ENCODE results near the gene NDUFS8. TPM values are rescaled to one million over a fixed set of nuclear protein-coding genes. Genes with fewer than 3 reads are reported as not detected.

The NDUFS8 gene
- total RNA-seq, 2 donors from 2014 or later, result 247 to 274 TPM

DNA sequence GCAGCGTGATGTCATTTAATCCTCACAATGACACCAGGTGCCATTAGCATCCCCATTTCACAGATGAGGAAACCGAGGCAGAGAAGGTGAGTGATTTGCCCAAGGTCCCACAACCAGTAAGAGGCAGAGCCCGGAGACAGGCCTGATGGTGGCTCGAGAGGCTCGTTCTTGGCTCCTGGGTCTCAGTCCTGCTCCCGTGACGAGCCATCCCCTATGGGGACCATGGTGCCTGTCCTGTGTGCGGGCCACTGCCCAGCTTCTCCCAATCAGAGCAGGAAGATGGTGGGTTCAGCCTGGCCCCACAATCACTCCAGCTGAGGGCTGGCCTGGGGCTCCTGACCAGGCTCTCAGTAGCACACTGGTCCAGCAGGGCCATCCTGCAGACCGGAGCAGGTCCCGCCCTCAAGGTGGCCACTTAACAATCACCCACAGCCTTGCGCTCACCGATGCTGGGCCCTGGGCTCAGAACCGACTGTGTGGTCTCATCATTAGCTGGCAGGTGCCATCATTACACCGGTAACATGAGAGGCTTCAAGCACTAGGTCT lies 16.8 kb upstream of the NDUFS8 start:
- intact Hi-C loops (cut with DNase I), result no loop called here
- Histone ChIP-seq H3K27ac (peak overlapping the region in 1 of 2 donors; percentile 28), H3K27me3 (replicated peaks; ENCODE audit: insufficient read depth) (no peaks in the 10 kb centered on the region), H3K36me3 (no peaks in the 10 kb centered on the region), H3K9me3 (no peaks in the 10 kb centered on the region), H3K4me3 (no peak overlapping the region), H3K4me1 (replicated peaks) (no peaks in the 10 kb centered on the region)
- WGBS, result 86% methylated on average over 14 of the region's 14 CpGs
- TF ChIP-seq POLR2AphosphoS5 (IDR thresholded peaks at IDR 0.05) (no peak), POLR2A (IDR thresholded peaks at IDR 0.05) (no peak)
- TF ChIP-seq, protein P1, sequence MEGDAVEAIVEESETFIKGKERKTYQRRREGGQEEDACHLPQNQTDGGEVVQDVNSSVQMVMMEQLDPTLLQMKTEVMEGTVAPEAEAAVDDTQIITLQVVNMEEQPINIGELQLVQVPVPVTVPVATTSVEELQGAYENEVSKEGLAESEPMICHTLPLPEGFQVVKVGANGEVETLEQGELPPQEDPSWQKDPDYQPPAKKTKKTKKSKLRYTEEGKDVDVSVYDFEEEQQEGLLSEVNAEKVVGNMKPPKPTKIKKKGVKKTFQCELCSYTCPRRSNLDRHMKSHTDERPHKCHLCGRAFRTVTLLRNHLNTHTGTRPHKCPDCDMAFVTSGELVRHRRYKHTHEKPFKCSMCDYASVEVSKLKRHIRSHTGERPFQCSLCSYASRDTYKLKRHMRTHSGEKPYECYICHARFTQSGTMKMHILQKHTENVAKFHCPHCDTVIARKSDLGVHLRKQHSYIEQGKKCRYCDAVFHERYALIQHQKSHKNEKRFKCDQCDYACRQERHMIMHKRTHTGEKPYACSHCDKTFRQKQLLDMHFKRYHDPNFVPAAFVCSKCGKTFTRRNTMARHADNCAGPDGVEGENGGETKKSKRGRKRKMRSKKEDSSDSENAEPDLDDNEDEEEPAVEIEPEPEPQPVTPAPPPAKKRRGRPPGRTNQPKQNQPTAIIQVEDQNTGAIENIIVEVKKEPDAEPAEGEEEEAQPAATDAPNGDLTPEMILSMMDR (IDR thresholded peaks at IDR 0.05), result no peak
- DNase-seq (ENCODE audit: low spot score), result no peak

DNA sequence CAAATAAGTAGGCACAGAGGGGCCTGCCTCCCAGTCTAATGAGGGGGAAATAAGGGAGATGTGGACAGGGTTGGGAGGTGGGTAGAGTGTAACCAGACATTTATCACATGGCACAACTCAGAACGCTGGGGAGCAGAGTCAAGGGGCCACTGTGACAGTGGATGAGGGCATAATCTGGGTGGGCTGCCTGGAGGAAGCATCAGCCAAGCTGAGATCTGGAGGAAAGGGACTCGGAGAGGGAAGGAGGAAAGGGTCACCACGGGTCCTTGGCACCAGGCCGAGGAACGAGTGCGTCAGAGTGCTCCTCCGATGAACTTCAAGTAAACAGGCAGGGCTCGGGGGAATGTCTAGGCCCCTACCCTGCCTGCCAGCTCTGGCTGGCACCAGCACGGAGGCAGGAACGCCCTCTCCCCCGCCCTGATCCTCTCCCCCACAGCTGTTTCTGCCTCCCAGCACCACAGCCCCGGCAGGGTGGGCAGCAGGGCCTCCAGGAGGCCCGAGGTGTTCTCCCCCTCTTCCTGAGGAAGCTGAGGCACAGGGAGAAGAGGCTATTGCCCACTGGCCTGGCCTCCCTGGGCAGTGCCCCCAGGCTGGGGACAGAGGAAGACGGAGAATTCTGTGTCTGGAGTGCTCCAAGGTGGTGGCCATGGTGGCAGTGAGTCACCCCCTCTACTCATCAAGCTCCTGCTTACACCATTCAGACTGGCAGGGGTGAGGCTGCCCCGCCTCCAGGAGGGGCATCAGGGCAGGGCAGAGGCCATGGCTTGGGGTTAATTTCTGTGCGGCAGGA lies 16.1 kb upstream of the NDUFS8 start:
- H3K36me3 ChIP-seq, result no peaks in the 10 kb centered on the region
- no peaks in the 10 kb centered on the region for H3K4me1 ChIP-seq (replicated peaks)
- peak overlapping the region in 1 of 2 donors; percentile 28 for H3K27ac ChIP-seq
- H3K27me3 ChIP-seq (replicated peaks; ENCODE audit: insufficient read depth), result no peaks in the 10 kb centered on the region
- no peak for DNase-seq (ENCODE audit: low spot score)
- H3K4me3 ChIP-seq, result no peak overlapping the region
- TF ChIP-seq POLR2A (IDR thresholded peaks at IDR 0.05) (peak; percentile 42), POLR2AphosphoS5 (IDR thresholded peaks at IDR 0.05) (peak; percentile 9)
- TF ChIP-seq, protein P1 (IDR thresholded peaks at IDR 0.05), result no peak
- intact Hi-C loops (cut with DNase I), result no loop called here
- 25% methylated on average over 16 of the region's 16 CpGs for WGBS
- H3K9me3 ChIP-seq, result no peaks in the 10 kb centered on the region

DNA sequence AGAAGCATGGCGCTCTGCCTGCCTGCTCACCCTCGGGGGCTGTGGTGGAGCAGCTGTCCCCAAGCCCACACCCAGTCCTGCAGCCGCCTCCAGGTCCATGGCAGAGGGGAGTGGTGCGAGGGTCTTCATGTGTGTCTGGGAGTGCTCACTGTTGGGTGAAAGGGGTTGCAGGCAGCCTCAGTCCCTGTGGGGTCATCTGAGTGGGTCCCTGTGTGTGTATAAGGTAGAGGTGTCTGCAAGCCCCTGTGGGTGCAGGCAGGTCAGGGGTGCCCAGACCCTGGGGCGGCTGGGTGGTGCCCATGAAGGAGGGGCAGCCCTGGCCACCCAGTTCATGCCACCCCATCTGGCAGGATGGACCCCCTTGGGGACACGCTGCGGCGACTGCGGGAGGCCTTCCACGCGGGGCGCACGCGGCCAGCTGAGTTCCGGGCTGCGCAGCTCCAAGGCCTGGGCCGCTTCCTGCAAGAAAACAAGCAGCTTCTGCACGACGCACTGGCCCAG lies 15.5 kb upstream of the NDUFS8 start:
- Histone ChIP-seq H3K27me3 (replicated peaks; ENCODE audit: insufficient read depth) (no peaks in the 10 kb centered on the region), H3K36me3 (no peaks in the 10 kb centered on the region), H3K9me3 (no peaks in the 10 kb centered on the region), H3K27ac (no peak overlapping the region), H3K4me1 (replicated peaks) (no peaks in the 10 kb centered on the region), H3K4me3 (no peak overlapping the region)
- WGBS, result 88% methylated on average over 18 of the region's 19 CpGs
- intact Hi-C loops (cut with DNase I), result no loop called here
- TF ChIP-seq POLR2AphosphoS5 (IDR thresholded peaks at IDR 0.05) (no peak), POLR2A (IDR thresholded peaks at IDR 0.05) (no peak)
- TF ChIP-seq, protein P1 (IDR thresholded peaks at IDR 0.05), result no peak
- no peak for DNase-seq (ENCODE audit: low spot score)

DNA sequence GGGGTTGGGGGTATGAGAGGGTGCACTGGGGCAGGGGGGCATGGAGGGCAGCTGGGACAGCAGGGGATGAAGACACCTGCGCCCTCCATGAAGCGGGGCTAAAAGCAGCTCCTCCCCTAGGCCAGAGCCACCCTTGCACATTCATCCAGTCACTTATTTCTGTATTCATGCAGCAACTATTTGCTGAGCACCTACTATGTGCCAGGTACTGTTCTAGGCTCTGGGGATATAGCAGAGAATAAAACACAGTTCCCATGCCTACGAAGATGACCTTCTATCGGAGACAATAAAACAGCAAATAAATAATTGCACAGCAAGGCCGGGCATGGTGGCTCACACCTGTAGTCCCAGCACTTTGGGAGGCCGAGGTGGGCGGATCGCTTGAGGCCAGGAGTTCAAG lies 15.0 kb upstream of the NDUFS8 start:
- Histone ChIP-seq H3K27me3 (replicated peaks; ENCODE audit: insufficient read depth) (no peaks in the 10 kb centered on the region), H3K4me1 (replicated peaks) (no peaks in the 10 kb centered on the region), H3K36me3 (no peaks in the 10 kb centered on the region), H3K27ac (no peak overlapping the region), H3K4me3 (no peak overlapping the region), H3K9me3 (no peaks in the 10 kb centered on the region)
- 96% methylated on average over 8 of the region's 8 CpGs for WGBS
- no peak for TF ChIP-seq POLR2A (IDR thresholded peaks at IDR 0.05)
- TF ChIP-seq, protein P1 (IDR thresholded peaks at IDR 0.05), result no peak
- intact Hi-C loops (cut with DNase I), result no loop called here
- DNase-seq (ENCODE audit: low spot score), result no peak
